ENCODE measurements around the gene BRAP.
"Not testable (repeated sequence)": the region's sequence is repeated elsewhere in the genome, so short reads cannot be mapped to it uniquely, and the experiment has no call there.

Gene BRAP

DNA sequence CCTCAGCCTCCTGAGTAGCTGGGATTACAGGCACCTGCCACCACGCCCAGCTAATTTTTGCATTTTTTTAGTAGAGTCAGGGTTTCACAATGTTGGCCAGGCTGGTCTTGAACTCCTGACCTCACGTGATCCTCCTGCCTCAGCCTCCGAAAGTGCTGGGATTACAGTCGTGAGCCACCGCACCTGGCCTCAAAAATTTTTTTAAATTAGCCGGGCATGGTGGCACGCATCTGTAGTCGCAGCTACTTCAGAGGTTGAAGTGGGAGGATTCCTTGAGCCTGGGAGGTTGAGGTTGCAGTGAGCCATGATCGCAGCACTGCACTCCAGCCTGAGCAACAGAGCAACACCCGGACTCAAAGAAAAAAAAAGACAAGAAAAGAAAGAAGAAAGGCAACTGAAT lies 67.9 kb downstream of the BRAP start:
- H3K4me3 ChIP-seq (ENCODE audit: low read length); H3K4me1 ChIP-seq (ENCODE audit: control insufficient read depth, insufficient read depth, low read length); DNase-seq (ENCODE audit: low read depth, low spot score); H3K36me3 ChIP-seq (ENCODE audit: control insufficient read depth, insufficient read depth, low read length); H3K27me3 ChIP-seq (ENCODE audit: control insufficient read depth, insufficient read depth, low read length); H3K9me3 ChIP-seq (ENCODE audit: control insufficient read depth, insufficient read depth, low read length); H3K27ac ChIP-seq (ENCODE audit: low read length): not testable (repeated sequence)
- no CpG with 5 or more reads among the region's 10 CpGs for WGBS (ENCODE audit: insufficient coverage, insufficient read length)

DNA sequence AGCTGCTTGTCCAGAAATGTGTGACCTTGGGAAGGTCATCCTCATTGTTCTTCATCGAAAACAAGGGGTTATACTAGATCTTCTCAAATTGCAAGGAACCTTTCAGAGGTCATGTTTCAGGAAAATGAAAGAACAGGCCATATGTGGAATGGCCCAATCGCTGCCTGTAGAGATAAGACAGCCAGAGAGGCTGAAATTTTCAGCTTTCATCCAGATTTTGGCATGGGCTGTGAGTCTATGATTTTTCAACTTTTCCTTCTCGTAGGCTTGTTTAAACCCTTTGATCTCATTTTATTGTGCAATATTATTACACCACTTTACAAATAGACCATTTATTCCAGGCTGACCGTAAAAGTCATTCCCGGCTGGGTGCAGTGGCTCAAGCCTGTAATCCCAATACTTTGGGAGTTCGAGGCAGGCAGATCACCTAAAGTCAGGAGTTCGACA lies 69.6 kb downstream of the BRAP start:
- DNase-seq (ENCODE audit: low read depth, low spot score): no peak
- WGBS (ENCODE audit: insufficient coverage, insufficient read length): no CpG with 5 or more reads among the region's 7 CpGs
- no peak overlapping the region for H3K4me3 ChIP-seq (ENCODE audit: low read length)
- H3K27me3 ChIP-seq (ENCODE audit: control insufficient read depth, insufficient read depth, low read length): no peaks in the 10 kb centered on the region
- no peak overlapping the region for H3K27ac ChIP-seq (ENCODE audit: low read length)
- no peaks in the 10 kb centered on the region for H3K36me3 ChIP-seq (ENCODE audit: control insufficient read depth, insufficient read depth, low read length)
- H3K4me1 ChIP-seq (ENCODE audit: control insufficient read depth, insufficient read depth, low read length): no peaks in the 10 kb centered on the region
- no peaks in the 10 kb centered on the region for H3K9me3 ChIP-seq (ENCODE audit: control insufficient read depth, insufficient read depth, low read length)

DNA sequence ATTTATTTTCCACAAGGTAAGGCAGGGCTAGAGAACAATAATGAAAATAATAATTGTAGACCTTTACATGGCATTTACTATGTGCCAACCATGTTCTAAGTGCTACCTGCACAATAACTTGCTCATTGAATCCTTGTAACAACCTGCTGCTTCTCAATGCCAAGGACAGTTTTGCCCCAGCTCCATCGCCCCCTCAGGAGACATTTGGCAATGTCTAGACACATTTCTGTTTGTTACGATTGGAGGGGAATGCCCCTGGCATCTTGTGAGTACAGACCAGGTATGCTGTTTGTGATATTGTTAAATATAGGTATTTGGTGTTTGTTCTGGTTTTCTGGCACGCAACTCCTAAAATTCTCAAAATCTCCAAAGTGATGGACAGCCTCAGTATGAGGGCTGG lies 78.5 kb downstream of the BRAP start:
- Histone ChIP-seq H3K4me3 (ENCODE audit: low read length) (no peak overlapping the region), H3K36me3 (ENCODE audit: control insufficient read depth, insufficient read depth, low read length) (no peaks in the 10 kb centered on the region), H3K27me3 (ENCODE audit: control insufficient read depth, insufficient read depth, low read length) (no peaks in the 10 kb centered on the region), H3K4me1 (ENCODE audit: control insufficient read depth, insufficient read depth, low read length) (no peaks in the 10 kb centered on the region), H3K9me3 (ENCODE audit: control insufficient read depth, insufficient read depth, low read length) (no peaks in the 10 kb centered on the region), H3K27ac (ENCODE audit: low read length) (no peak overlapping the region)
- no peak for DNase-seq (ENCODE audit: low read depth, low spot score)
- WGBS (ENCODE audit: insufficient coverage, insufficient read length): no CpG with 5 or more reads among the region's 3 CpGs

DNA sequence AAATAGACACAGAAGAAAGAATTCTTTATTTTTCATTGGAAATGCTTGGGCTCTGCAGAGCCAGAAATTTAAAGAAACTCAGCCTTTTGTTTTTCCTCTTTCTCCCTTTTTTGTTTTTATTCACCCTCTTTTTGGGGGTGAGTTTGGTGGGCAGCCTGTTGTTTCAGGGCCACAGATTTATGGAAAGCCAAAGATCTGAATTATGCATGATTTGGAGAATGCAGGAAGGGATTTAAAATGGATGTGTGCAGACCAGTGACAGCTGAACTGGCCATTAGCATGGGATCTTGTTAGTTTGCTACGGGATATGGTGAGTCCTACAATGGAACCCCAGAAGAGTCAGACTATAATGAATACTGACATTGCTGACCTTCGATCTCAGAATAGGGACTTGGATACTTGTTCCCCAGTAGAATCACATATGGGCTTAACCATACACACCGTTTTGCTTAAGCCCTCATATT lies 79.0 kb downstream of the BRAP start:
- WGBS (ENCODE audit: insufficient coverage, insufficient read length): no CpG with 5 or more reads among the region's 3 CpGs
- no peaks in the 10 kb centered on the region for H3K36me3 ChIP-seq (ENCODE audit: control insufficient read depth, insufficient read depth, low read length)
- H3K27me3 ChIP-seq (ENCODE audit: control insufficient read depth, insufficient read depth, low read length): no peaks in the 10 kb centered on the region
- H3K4me1 ChIP-seq (ENCODE audit: control insufficient read depth, insufficient read depth, low read length): no peaks in the 10 kb centered on the region
- H3K4me3 ChIP-seq (ENCODE audit: low read length): no peak overlapping the region
- H3K9me3 ChIP-seq (ENCODE audit: control insufficient read depth, insufficient read depth, low read length): no peaks in the 10 kb centered on the region
- DNase-seq (ENCODE audit: low read depth, low spot score): no peak
- H3K27ac ChIP-seq (ENCODE audit: low read length): no peak overlapping the region

DNA sequence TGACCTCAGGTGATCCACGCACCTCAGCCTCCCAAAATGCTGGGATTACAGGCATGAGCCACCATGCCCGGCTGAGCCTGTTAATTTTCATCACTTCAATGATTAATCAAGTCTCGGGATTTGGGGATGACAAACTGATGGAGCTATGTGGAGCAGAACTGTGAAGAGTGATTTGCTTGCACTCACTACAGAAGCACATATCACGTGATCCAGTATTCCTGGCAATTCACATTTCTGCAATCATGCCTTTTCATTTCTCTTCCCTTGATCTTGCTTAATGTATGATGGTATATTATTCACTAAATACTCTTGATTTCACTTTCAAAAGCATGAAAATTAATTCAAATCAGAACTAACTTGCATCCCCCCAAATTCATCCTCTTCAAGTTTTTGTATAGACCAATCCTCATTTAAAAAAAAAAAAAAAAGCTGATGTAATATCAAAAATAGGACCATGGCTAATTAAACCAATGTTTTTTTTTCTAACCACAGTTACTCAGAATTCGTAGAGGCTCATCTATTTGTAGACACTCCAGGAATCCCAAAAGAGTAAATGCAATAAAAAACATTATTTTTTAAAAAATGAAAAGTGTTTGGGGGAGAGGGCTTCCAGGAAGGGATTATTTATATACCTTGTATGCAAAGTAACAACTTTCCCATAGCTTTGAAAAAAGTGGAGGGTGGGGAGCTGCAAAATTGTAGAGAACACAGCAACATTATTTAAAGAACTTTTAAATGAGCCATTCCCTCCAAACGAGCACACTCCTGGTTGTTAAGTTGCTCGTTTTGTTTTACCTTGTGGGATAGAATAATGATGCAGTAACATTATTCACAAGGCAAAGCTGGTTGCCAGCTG lies 79.6 kb downstream of the BRAP start:
- no CpG with 5 or more reads among the region's 7 CpGs for WGBS (ENCODE audit: insufficient coverage, insufficient read length)
- DNase-seq (ENCODE audit: low read depth, low spot score): no peak
- Histone ChIP-seq H3K36me3 (ENCODE audit: control insufficient read depth, insufficient read depth, low read length) (no peaks in the 10 kb centered on the region), H3K27ac (ENCODE audit: low read length) (no peak overlapping the region), H3K4me3 (ENCODE audit: low read length) (no peak overlapping the region), H3K4me1 (ENCODE audit: control insufficient read depth, insufficient read depth, low read length) (no peaks in the 10 kb centered on the region), H3K9me3 (ENCODE audit: control insufficient read depth, insufficient read depth, low read length) (no peaks in the 10 kb centered on the region), H3K27me3 (ENCODE audit: control insufficient read depth, insufficient read depth, low read length) (no peaks in the 10 kb centered on the region)

DNA sequence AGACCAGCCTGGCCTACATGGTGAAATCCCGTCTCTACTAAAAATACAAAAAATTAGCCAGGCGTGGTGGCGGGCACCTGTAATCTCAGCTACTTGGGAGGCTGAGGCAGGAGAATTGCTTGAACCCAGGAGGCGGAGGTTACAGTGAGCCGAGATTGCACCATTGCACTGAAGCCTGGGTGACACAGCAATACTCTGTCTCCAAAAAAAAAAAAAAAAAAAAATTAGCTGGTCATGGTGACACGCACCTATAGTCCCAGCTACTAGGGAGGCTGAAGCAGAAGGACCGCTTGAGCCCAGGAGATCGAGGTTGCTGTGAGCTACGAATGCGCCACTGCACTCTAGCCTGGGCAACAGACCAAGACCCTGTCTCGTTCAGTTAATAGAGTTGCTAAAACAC lies 82.9 kb downstream of the BRAP start:
- H3K27ac ChIP-seq (ENCODE audit: low read length): not testable (repeated sequence)
- no CpG with 5 or more reads among the region's 11 CpGs for WGBS (ENCODE audit: insufficient coverage, insufficient read length)

DNA sequence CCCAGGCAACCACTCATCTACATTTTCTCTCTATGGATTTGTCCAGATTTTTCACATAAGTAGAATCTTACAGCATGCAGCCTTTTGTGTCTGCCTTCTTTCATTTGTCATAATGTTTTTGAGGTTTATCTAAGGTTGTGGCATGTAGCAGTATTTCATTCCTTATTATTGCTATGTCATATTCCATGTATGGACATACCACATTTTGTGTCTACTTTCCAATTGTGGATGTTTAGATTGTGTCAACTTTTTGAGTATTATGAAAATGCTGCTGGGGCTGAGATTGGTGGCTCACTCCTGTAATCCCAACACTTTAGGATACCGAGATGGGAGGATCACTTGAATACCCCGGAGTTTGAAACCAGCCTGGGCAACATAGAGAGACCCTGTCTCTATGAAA lies 83.4 kb downstream of the BRAP start:
- Histone ChIP-seq H3K27me3 (ENCODE audit: control insufficient read depth, insufficient read depth, low read length) (no peaks in the 10 kb centered on the region), H3K36me3 (ENCODE audit: control insufficient read depth, insufficient read depth, low read length) (no peaks in the 10 kb centered on the region), H3K4me3 (ENCODE audit: low read length) (no peak overlapping the region), H3K27ac (ENCODE audit: low read length) (no peak overlapping the region), H3K4me1 (ENCODE audit: control insufficient read depth, insufficient read depth, low read length) (no peaks in the 10 kb centered on the region), H3K9me3 (ENCODE audit: control insufficient read depth, insufficient read depth, low read length) (no peaks in the 10 kb centered on the region)
- no CpG with 5 or more reads among the region's 2 CpGs for WGBS (ENCODE audit: insufficient coverage, insufficient read length)
- no peak for DNase-seq (ENCODE audit: low read depth, low spot score)

More for the DNA sequence above, 82.9 kb downstream of the BRAP start:
- not testable (repeated sequence) for H3K4me1 ChIP-seq (ENCODE audit: control insufficient read depth, insufficient read depth, low read length); H3K36me3 ChIP-seq (ENCODE audit: control insufficient read depth, insufficient read depth, low read length); H3K9me3 ChIP-seq (ENCODE audit: control insufficient read depth, insufficient read depth, low read length); H3K27me3 ChIP-seq (ENCODE audit: control insufficient read depth, insufficient read depth, low read length); DNase-seq (ENCODE audit: low read depth, low spot score); H3K4me3 ChIP-seq (ENCODE audit: low read length)

DNA sequence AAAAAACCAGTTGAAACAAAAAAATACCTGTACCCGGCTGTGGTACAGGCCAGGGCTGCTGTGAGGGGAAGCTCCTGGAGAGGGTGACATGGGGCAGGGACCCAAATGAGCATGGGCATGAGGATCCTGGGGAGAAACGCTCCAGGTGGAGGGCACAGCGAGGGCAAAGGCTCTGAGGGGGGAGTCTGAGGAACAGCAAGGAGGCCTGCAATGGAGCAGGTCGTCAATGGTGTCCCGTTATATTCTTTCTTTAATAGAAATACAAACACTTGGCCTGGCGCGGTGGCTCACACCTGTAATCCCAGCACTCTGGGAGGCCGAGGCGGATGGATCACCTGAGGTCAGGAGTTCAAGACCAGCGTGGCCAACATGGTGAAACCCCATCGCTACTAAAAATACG lies 84.8 kb downstream of the BRAP start:
- H3K4me3 ChIP-seq (ENCODE audit: low read length); H3K36me3 ChIP-seq (ENCODE audit: control insufficient read depth, insufficient read depth, low read length); DNase-seq (ENCODE audit: low read depth, low spot score); H3K27ac ChIP-seq (ENCODE audit: low read length); H3K9me3 ChIP-seq (ENCODE audit: control insufficient read depth, insufficient read depth, low read length); H3K27me3 ChIP-seq (ENCODE audit: control insufficient read depth, insufficient read depth, low read length); H3K4me1 ChIP-seq (ENCODE audit: control insufficient read depth, insufficient read depth, low read length): not testable (repeated sequence)
- no CpG with 5 or more reads among the region's 12 CpGs for WGBS (ENCODE audit: insufficient coverage, insufficient read length)

DNA sequence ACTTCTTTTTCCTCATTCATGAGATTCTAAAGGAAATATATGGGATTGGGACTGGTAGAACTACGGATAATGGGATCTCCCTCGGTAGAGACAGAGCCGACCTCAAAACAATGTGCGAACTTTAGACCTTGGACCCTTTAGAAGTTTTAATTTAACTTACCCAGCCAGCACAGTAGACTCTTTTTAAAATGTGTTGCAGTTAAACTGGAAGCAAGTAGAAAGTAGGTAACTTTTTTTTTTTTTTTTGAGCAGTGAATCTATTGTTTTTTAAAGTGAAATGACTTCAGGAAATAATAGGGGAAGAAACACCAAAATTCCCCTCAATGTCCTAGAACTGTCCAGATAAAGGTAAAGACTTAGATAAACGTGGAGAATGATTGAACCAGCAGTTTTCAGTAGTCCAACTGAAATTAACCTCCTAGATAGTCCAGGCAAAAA lies 85.5 kb downstream of the BRAP start:
- peak overlapping the region; percentile 99; the same call in 1 of the 2 replicates for H3K4me3 ChIP-seq (ENCODE audit: low read length)
- no CpG with 5 or more reads among the region's 5 CpGs for WGBS (ENCODE audit: insufficient coverage, insufficient read length)
- H3K27ac ChIP-seq (ENCODE audit: low read length): no peak overlapping the region
- no peaks in the 10 kb centered on the region for H3K36me3 ChIP-seq (ENCODE audit: control insufficient read depth, insufficient read depth, low read length)
- DNase-seq (ENCODE audit: low read depth, low spot score): no peak
- H3K4me1 ChIP-seq (ENCODE audit: control insufficient read depth, insufficient read depth, low read length): no peaks in the 10 kb centered on the region
- H3K9me3 ChIP-seq (ENCODE audit: control insufficient read depth, insufficient read depth, low read length): no peaks in the 10 kb centered on the region
- no peaks in the 10 kb centered on the region for H3K27me3 ChIP-seq (ENCODE audit: control insufficient read depth, insufficient read depth, low read length)

DNA sequence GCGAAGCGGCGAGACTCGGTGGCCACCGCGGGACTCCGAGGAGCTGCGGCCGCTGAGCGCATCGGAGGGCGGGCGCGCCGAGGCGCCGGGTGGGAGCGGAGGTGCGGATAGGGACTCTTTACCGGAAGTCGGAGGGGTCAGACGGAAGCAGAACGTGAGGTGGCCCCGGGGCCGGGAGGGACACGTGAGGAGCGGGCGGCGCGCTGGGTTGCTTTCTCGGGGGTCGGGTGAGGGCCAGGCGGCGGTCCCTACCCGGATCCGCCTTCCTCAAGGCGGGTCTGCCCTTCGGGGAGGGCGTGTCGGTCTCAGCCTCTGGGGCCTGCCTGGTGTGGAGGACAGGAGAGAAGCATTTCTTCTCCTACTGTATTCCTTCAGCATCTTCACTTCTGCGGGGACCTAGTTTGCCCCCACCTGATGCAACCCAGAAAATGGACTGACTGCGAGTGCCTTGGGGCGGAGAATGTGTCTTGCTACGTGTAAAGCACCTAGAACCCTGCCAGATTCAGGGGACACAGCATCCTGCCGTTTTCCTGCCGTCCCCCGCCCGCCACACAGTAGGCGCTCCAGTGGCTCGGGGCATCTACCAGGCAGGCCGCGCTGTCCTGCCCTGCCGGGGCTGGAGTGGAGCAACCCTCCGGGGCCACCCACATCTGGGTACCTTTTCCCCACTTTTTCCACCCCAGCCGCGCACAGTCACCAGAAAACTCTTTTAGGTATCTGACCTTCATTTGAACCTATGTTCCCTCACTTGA lies 86.1 kb downstream of the BRAP start:
- DNase-seq (ENCODE audit: low read depth, low spot score): peak; percentile 77
- Histone ChIP-seq H3K9me3 (ENCODE audit: control insufficient read depth, insufficient read depth, low read length) (no peaks in the 10 kb centered on the region), H3K4me1 (ENCODE audit: control insufficient read depth, insufficient read depth, low read length) (no peaks in the 10 kb centered on the region), H3K27me3 (ENCODE audit: control insufficient read depth, insufficient read depth, low read length) (no peaks in the 10 kb centered on the region), H3K36me3 (ENCODE audit: control insufficient read depth, insufficient read depth, low read length) (no peaks in the 10 kb centered on the region), H3K27ac (ENCODE audit: low read length) (no peak overlapping the region), H3K4me3 (ENCODE audit: low read length) (peak overlapping the region; percentile 99)
- no CpG with 5 or more reads among the region's 56 CpGs for WGBS (ENCODE audit: insufficient coverage, insufficient read length)

Data from iPS DF 6.9 (cell line).